ENCODE data around the gene LTB. TPM values are rescaled to one million over a fixed set of nuclear protein-coding genes. Genes with fewer than 3 reads are reported as not detected.

The LTB gene
- total and polyA plus RNA-seq, 9 of the 15 experiments (the other 6 are each of a cell fraction or from before 2014, with no cell fraction given) = 0.07 to 0.51 TPM; not detected in 7

DNA sequence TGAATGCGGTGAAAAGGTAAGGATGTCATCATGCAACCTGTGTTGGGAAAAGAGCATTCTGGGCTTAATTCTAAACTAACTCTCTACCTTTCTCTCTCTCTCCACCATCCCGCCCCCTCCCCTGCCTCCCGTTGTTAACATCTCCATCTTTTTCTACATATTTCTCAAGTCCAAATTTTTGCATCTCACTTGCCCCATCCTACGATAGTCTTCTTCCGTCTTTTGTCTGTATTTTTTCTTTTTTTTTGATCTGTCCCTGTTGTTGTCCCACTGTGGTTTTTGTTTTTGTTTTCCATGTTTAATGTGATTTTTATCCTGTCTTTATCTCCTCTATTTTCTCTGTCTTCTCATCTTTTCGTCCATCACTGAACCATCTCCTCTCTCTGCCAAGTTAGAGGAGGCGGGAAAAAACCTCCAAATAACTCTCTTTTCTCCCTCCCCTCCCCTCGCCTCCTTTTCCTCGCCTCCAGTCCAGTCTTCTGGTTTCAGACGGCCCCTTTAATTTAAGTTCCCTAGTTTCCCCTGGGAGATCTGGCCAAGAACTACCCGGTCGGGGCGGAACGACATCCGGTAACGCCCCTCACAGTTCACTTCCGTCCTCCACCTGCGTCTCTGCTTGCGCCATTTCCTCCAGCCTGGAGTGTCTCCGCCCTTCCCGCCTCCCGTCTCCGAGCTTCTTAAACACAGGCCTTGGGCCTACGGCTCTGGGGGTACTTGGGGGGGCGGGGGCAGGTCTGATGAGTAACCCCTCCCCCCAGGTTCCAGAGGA lies 35.1 kb downstream of the LTB start, which contains the start of gene NFKBIL1 (continued):
- TF ChIP-seq NKRF (IDR thresholded peaks at IDR 0.05; ENCODE audit: borderline replicate concordance) (peak; percentile 79), VEZF1 (CRISPR knock-in tag; IDR thresholded peaks at IDR 0.05) (peak; percentile 90), HNRNPUL1 (IDR thresholded peaks at IDR 0.05; ENCODE audit: low read length) (no peak), ZZZ3 (IDR thresholded peaks at IDR 0.05) (peak; percentile 71; the same call in 1 of the 2 replicates), ZNF133 (CRISPR knock-in tag; IDR thresholded peaks at IDR 0.05) (no peak), NR0B1 (IDR thresholded peaks at IDR 0.05; ENCODE audit: partially characterized antibody) (no peak), NFRKB (IDR thresholded peaks at IDR 0.05; ENCODE audit: low read depth) (peak; percentile 91), ZNF444 (CRISPR knock-in tag; IDR thresholded peaks at IDR 0.05) (peak; percentile 13; the same call in 1 of the 2 replicates), SRSF9 (IDR thresholded peaks at IDR 0.05; ENCODE audit: borderline replicate concordance, low read depth, low read length) (no peak), RBBP5 (IDR thresholded peaks at IDR 0.05; ENCODE audit: borderline replicate concordance, insufficient read depth, low read length, poor library complexity, severe bottlenecking) (no peak), SRF (CRISPR knock-in tag; IDR thresholded peaks at IDR 0.05) (no peak; a peak in 1 of 4 replicates), ZNF146 (CRISPR knock-in tag; IDR thresholded peaks at IDR 0.05; ENCODE audit: unreplicated experiment) (no peak), UBTF (IDR thresholded peaks at IDR 0.05; ENCODE audit: borderline replicate concordance in 1 of 2, low read depth in 2 of 2, low read length in 2 of 2) (peak; percentile 30 to 79; a peak in 3 of 4 replicates), ETV6 (IDR thresholded peaks at IDR 0.05; ENCODE audit: borderline replicate concordance in 1 of 2, low read depth in 2 of 2, low read length in 1 of 2) (no peak), ETV6 (CRISPR knock-in tag; IDR thresholded peaks at IDR 0.05; ENCODE audit: borderline replicate concordance) (no peak), FUS (optimal IDR thresholded peaks at IDR 0.05; ENCODE audit: low read depth, low read length) (no peak)
- TF ChIP-seq, protein P1, sequence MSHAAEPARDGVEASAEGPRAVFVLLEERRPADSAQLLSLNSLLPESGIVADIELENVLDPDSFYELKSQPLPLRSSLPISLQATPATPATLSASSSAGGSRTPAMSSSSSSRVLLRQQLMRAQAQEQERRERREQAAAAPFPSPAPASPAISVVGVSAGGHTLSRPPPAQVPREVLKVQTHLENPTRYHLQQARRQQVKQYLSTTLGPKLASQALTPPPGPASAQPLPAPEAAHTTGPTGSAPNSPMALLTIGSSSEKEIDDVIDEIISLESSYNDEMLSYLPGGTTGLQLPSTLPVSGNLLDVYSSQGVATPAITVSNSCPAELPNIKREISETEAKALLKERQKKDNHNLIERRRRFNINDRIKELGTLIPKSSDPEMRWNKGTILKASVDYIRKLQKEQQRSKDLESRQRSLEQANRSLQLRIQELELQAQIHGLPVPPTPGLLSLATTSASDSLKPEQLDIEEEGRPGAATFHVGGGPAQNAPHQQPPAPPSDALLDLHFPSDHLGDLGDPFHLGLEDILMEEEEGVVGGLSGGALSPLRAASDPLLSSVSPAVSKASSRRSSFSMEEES (CRISPR knock-in tag; IDR thresholded peaks at IDR 0.05) = no peak

Measured in K562 (cell line).